ENCODE results near the gene NPAS1.
"Not testable (repeated sequence)": the region's sequence is repeated elsewhere in the genome, so short reads cannot be mapped to it uniquely, and the experiment has no call there.

NPAS1 gene

DNA sequence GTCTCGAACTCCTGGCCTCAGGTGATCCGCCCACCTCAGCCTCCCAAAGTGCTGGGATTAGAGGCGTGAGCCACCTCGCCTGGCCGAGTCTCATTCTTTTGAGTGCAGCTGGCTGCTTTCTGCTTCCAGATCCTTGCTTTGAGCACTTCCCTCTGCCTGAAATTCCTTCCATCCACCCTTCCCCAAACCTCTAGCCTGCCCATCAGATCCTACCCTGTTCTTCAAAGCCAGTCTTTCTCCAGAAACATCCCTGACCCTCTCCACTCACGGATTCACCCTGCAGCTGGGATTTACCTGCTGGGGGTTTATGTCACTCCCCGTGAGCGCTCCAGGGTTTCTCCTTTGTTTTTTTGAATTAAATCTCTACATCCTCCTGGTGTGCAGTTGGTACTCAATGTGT lies 13.1 kb upstream of the NPAS1 start:
- H3K4me3 ChIP-seq (ENCODE audit: low read depth, low read length), result no peak overlapping the region
- no peaks in the 10 kb centered on the region for H3K27me3 ChIP-seq (replicated peaks)
- H3K27ac ChIP-seq, result no peak overlapping the region
- H3K36me3 ChIP-seq (replicated peaks), result peaks cover 3% of the 10 kb centered on the region
- in situ Hi-C loops (cut with HindIII; ENCODE audit: low pct_ligation_motif_present, low sequenced_read_pairs), result no loop called here
- no peak for DNase-seq
- TF ChIP-seq, protein P1, sequence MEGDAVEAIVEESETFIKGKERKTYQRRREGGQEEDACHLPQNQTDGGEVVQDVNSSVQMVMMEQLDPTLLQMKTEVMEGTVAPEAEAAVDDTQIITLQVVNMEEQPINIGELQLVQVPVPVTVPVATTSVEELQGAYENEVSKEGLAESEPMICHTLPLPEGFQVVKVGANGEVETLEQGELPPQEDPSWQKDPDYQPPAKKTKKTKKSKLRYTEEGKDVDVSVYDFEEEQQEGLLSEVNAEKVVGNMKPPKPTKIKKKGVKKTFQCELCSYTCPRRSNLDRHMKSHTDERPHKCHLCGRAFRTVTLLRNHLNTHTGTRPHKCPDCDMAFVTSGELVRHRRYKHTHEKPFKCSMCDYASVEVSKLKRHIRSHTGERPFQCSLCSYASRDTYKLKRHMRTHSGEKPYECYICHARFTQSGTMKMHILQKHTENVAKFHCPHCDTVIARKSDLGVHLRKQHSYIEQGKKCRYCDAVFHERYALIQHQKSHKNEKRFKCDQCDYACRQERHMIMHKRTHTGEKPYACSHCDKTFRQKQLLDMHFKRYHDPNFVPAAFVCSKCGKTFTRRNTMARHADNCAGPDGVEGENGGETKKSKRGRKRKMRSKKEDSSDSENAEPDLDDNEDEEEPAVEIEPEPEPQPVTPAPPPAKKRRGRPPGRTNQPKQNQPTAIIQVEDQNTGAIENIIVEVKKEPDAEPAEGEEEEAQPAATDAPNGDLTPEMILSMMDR (IDR thresholded peaks at IDR 0.05; ENCODE audit: low read depth, low read length, missing control alignments), result no peak

GRCh38 chr19:47010549-47010948 lies 9.1 kb upstream of the NPAS1 start:
- DNase-seq; H3K4me3 ChIP-seq (ENCODE audit: low read depth, low read length); H3K27me3 ChIP-seq (replicated peaks); H3K36me3 ChIP-seq (replicated peaks); H3K27ac ChIP-seq; in situ Hi-C loops (cut with HindIII; ENCODE audit: low pct_ligation_motif_present, low sequenced_read_pairs): not testable (repeated sequence)

GRCh38 chr19:47012617-47013016 lies 7.0 kb upstream of the NPAS1 start:
- Histone ChIP-seq H3K27me3 (replicated peaks) (no peaks in the 10 kb centered on the region), H3K4me3 (ENCODE audit: low read depth, low read length) (no peak overlapping the region), H3K36me3 (replicated peaks) (no peaks in the 10 kb centered on the region), H3K27ac (no peak overlapping the region)
- no peak for DNase-seq
- in situ Hi-C loops (cut with HindIII; ENCODE audit: low pct_ligation_motif_present, low sequenced_read_pairs), result no loop called here
- TF ChIP-seq, protein P1 (IDR thresholded peaks at IDR 0.05; ENCODE audit: low read depth, low read length, missing control alignments), result no peak

- no peaks in the 10 kb centered on the region for H3K36me3 ChIP-seq (replicated peaks)
- no peak overlapping the region for H3K27ac ChIP-seq
- TF ChIP-seq, protein P1 (IDR thresholded peaks at IDR 0.05; ENCODE audit: low read depth, low read length, missing control alignments), result peak; percentile 99
- in situ Hi-C loops (cut with HindIII; ENCODE audit: low pct_ligation_motif_present, low sequenced_read_pairs), result no loop called here
- no peak overlapping the region for H3K4me3 ChIP-seq (ENCODE audit: low read depth, low read length)
- H3K27me3 ChIP-seq (replicated peaks), result no peaks in the 10 kb centered on the region
- peak; percentile 62 for DNase-seq
These were observed 6.6 kb upstream of the NPAS1 start for GRCh38 chr19:47013041-47013517.

- DNase-seq, result no peak
- Histone ChIP-seq H3K27me3 (replicated peaks) (peaks cover 32% of the 10 kb centered on the region), H3K27ac (no peak overlapping the region), H3K4me3 (ENCODE audit: low read depth, low read length) (no peak overlapping the region), H3K36me3 (replicated peaks) (no peaks in the 10 kb centered on the region)
- in situ Hi-C loops (cut with HindIII; ENCODE audit: low pct_ligation_motif_present, low sequenced_read_pairs), result no loop called here
- TF ChIP-seq, protein P1 (IDR thresholded peaks at IDR 0.05; ENCODE audit: low read depth, low read length, missing control alignments), result no peak
These were observed 714 bp upstream of the NPAS1 start for GRCh38 chr19:47018923-47019322.

DNA sequence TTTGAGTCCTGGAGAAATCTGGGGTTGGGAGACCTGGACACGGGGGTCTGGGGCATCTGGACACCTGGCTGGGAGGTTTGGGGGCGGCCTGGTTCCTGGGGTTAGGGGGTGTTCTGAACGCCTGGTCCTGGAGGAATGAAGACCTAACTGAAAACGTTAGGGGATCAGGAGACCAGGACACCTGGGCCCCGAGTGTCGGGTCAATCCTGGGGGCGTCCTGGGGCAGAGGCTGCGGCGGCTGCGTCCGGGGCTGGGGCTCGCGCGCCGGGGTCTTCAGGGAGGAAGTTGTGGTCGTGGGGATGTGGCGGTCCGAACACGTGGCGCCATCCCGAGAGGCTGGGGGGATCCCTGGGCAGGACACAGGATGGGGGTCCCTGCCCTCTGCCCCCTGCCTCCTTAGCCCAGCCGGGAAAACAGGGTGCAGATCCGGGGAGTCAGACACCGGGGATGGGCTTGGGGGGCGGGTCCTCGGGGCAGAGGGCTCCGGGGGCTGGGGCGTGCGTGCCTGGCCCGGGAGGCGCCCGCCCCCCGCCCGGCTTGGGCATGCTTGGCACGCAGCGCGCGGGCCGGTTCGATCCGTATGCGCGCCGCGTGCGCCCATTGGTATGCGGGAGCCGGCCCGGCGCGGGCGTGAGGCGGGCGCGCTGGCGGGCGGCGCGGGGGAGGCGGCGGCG lies 632 bp downstream of the NPAS1 start:
- Histone ChIP-seq H3K36me3 (replicated peaks) (no peaks in the 10 kb centered on the region), H3K27ac (no peak overlapping the region), H3K4me3 (ENCODE audit: low read depth, low read length) (no peak overlapping the region), H3K27me3 (replicated peaks) (peaks cover 32% of the 10 kb centered on the region)
- TF ChIP-seq, protein P1 (IDR thresholded peaks at IDR 0.05; ENCODE audit: low read depth, low read length, missing control alignments), result no peak
- no peak for DNase-seq
- in situ Hi-C loops (cut with HindIII; ENCODE audit: low pct_ligation_motif_present, low sequenced_read_pairs), result no loop called here
